GM21737 (cell line): Measurements from ENCODE around the gene TBC1D25.

Source experiments
- ATAC-seq: cut with Tn5 transposase; IDR thresholded peaks from one replicate; pipeline ENCODE4 v1.9.1; 2021; ENCODE audit warnings: mild to moderate bottlenecking, moderate library complexity; ENCODE audit not compliant: unreplicated experiment

TBC1D25 gene, protein sequence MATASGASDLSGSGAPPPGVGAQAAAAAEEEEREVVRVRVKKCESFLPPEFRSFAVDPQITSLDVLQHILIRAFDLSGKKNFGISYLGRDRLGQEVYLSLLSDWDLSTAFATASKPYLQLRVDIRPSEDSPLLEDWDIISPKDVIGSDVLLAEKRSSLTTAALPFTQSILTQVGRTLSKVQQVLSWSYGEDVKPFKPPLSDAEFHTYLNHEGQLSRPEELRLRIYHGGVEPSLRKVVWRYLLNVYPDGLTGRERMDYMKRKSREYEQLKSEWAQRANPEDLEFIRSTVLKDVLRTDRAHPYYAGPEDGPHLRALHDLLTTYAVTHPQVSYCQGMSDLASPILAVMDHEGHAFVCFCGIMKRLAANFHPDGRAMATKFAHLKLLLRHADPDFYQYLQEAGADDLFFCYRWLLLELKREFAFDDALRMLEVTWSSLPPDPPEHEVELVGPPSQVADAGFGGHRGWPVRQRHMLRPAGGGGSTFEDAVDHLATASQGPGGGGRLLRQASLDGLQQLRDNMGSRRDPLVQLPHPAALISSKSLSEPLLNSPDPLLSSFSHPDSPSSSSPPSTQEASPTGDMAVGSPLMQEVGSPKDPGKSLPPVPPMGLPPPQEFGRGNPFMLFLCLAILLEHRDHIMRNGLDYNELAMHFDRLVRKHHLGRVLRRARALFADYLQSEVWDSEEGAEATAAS

DNA sequence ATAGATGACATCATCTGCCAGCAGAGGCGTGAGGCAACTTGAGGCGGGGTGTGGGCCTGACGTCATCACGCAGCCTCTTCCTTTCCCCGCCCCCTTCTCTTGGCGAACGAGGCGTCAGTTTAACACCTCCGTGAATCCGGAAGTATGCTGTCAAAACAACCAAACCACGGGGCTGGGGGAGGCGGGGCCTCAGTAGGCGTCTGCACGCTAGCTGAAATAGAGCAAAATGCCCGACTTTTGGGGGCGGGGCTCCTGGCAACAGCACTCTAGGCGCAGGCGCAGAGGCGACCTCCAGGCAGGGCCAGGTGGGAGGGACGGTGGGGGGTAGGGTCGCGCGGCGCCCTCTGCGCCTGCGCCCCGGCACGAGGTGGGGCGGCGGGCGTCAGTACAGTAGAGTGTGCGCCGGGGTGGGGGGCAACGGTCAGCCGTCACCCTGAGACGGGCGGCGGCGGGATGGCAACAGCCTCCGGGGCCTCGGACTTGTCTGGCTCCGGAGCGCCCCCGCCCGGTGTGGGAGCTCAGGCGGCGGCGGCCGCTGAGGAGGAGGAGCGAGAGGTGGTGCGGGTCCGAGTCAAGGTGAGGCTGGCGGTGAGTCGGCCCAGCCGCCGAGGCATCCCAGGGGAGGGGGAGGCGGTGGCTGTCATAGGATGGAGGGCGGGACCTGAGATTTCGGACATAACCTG is at the start of gene TBC1D25:
Gene TBC1D25 (plus strand): TSS at position 370 of the 683 bp plus-strand sequence. CDS start 84 bp downstream, at position 454.
- peak; percentile 80 for ATAC-seq

DNA sequence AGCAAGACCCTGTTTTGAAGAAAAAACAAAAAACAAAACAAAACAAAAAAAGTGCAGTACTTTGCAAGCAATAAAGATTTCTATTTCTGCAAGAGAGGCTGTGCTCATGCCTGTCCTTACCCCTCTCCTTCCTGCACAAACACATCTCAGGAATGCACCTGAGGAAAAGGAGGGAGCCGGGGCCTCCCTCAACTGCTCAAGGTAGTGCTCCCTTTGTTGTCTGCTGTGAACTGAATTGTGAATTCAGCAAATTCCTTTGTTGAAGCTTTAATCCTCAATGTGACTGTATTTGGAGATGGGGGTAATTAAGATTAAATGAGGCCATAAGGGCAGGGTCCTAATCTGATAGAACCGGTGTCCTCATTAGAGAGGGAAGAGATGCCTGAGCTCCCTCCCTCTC is 49.6 kb upstream of the TBC1D25 start:
- no peak for ATAC-seq

- ATAC-seq, result no peak
Measured at GRCh38 chrX:48490661-48491060, 48.9 kb upstream of the TBC1D25 start.

DNA sequence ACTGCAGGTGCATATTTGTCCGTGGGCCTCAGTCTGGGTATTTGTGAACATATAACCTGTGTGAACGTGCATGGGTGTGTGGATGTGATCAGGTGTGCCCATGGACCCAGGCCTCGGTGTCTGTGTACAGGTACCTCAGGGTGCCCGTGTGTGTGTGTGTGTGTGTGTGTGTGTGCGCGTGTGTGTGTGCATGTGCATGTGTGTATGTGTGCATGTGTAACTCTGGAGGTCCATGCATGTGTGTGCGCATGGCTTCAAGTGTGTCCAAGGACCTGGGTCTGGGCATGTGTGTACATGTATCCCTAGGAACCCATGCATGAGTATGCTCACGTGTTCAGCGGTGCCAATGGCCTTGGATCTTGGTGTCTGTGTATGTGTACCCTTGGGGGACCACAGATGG is 47.7 kb upstream of the TBC1D25 start:
- ATAC-seq, result no peak

DNA sequence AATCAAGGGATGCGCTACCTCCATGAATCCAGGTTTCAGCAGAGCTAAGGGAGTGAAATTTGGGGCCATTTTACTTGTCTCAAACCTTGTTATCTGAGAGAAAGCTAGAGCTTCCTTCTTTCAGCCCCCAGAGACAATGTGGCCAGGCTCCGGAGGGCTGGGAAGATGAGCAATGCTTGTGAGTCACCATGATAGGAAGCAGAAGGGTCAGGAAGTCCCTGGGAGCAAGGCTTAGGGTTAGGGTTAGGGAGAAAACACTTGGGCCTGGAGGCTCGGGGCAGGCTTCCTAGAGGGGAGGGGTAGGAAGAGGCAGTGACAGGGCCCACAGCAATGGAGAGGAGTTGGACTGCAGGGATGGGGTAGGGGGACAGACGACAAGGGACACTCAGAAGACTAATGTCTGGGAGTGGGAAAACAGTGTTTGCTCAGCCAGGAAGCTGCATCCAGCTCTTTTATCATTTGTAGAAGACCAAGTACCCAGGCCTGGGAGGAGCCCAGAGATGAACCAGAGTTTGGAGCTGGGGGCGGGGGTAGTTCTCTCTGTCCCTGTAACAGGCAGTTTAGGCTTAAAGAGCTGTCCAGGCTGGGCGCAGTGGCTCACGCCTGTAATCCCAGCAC is 47.1 kb upstream of the TBC1D25 start:
- no peak for ATAC-seq

GRCh38 chrX:48493890-48494364 is 45.6 kb upstream of the TBC1D25 start:
- ATAC-seq, result no peak

DNA sequence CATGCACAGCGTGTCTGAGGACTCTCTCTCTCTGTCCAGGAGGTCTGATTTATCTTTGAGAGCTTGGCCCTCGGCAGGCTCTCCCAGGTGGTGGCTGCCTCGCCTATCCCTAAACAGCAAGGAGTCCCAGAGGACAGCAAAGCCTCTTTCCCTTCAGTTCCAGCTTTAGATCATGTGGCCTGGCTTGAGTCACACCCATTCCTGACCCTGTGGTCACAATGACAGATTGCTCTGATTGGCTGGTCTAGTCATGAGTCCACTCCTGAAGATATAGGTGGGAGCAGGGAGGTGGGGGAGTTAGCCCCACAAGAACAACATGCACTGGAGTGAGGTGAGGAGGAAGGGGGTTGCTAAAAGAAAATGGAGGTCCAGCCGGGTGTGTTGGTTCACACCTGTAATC is 42.9 kb upstream of the TBC1D25 start:
- ATAC-seq, result no peak

GRCh38 chrX:48497871-48498270 is 41.6 kb upstream of the TBC1D25 start:
- no peak for ATAC-seq

DNA sequence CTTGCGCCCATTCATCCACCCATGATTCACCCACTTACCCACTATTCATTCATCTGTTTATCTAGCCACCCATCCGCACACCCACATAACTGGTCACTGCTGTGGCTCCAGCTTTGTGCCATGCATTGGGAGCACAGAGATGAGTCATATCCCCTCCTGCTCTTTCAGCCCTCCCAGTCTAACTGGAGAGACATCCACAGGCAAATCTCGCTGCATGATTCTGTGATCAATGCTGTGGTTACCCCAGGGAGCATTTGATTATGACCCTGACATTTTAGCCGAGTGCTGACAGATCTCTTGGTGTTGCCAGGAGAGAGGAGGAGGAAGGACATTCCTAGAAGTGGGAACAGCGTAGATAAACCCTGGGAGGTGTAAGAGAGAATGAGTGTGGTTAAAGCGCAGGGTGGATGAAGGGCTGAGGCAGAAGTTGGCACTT is 41.1 kb upstream of the TBC1D25 start:
- ATAC-seq, result no peak

GRCh38 chrX:48504261-48504660 is 35.3 kb upstream of the TBC1D25 start:
- no peak for ATAC-seq

DNA sequence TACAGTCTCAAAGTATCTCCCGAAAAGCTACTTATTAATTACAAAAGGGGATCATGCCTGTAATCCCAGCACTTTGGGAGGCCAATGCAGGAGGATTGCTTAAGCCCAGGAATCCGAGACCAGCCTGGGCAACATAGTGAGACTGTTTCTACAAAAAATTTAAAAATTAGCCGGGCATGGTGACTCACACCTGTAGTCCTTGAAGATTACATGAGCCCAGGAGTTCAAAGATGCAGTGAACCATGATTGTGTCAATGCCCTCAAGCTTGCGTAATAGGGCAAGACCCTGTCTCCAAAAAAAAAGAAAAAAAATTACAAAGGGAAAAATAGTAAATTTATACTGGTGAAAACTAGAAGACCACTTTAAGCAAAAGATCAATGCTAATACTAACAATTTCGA is 34.0 kb upstream of the TBC1D25 start:
- no peak for ATAC-seq

GRCh38 chrX:48507246-48507645 is 32.3 kb upstream of the TBC1D25 start:
- no peak for ATAC-seq

GRCh38 chrX:48508400-48509244 is 30.9 kb upstream of the TBC1D25 start, which contains the start of gene PORCN:
TSS of gene PORCN (plus strand) at chrX:48508992. CDS start at chrX:48509821, 829 bp downstream.
- ATAC-seq, result peak; percentile 73

DNA sequence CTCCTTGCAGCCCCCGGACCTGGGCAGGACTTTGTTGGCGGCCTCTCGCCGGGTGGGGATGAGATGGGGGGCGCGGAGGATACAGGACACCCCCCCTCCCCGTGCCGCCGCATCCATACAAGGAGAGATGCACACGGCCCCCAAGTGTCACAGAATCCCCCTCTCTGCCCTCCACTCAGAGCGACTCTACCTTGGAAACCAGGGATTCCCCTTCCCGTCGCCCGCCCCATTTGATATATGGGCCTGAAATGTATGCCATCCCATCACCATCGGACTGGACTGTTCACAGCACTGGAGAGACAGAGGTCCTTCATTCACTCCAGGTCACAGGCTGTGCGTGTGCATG is 30.3 kb upstream of the TBC1D25 start:
- no peak for ATAC-seq

DNA sequence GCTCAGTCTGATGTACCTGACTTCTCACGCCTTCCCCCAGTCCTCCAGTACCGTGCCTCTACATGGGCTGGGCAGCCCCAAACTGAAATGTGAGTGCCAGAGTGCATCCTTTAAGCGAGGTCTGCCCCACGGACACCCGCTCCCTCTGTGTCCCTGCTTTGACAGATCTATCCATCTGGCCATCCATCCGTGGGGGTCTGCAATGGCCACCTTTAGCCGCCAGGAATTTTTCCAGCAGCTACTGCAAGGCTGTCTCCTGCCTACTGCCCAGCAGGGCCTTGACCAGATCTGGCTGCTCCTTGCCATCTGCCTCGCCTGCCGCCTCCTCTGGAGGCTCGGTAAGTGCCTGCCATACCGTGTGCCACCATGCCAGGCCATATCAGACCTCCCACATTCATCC is 29.9 kb upstream of the TBC1D25 start:
- no peak for ATAC-seq

GRCh38 chrX:48511560-48511959 is 28.0 kb upstream of the TBC1D25 start:
- no peak for ATAC-seq

DNA sequence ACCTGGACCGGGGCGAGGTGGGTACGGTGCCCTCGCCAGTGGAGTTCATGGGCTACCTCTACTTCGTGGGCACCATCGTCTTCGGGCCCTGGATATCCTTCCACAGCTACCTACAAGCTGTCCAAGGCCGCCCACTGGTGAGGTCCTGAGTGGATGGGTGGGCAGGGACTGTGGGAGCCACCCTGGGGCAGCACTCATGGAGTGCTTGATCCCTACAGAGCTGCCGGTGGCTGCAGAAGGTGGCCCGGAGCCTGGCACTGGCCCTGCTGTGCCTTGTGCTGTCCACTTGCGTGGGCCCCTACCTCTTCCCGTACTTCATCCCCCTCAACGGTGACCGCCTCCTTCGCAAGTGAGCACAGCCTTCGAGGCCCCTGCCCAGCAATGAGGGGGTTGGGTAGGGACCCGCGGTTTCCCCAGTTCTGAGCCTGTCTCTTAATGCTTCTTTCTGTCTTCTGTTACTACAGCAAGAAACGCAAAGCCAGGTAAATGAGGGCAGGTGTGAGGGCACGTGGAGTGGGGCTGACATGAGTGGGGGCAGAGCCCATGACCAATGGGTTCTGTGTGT is 27.1 kb upstream of the TBC1D25 start:
- no peak for ATAC-seq

DNA sequence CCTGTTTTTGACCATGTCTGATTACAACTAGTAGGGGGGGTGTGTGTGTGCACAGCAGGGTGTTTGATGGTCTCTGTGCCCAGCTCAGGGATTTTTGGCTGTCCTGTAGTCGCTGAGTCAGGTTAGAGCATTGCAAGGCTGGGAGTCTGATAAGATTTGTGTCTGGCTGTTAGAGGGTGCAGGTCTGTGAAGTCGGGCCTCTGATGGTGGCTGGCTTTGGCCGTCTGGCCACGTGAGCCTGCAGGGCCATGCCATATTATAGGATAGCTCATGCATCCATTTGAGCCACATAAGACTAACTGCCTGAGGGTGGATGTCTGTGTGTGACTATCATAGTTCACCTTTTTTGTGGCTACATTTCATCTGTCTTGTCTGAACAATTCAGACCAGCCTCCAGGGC is 25.8 kb upstream of the TBC1D25 start:
- ATAC-seq, result no peak

DNA sequence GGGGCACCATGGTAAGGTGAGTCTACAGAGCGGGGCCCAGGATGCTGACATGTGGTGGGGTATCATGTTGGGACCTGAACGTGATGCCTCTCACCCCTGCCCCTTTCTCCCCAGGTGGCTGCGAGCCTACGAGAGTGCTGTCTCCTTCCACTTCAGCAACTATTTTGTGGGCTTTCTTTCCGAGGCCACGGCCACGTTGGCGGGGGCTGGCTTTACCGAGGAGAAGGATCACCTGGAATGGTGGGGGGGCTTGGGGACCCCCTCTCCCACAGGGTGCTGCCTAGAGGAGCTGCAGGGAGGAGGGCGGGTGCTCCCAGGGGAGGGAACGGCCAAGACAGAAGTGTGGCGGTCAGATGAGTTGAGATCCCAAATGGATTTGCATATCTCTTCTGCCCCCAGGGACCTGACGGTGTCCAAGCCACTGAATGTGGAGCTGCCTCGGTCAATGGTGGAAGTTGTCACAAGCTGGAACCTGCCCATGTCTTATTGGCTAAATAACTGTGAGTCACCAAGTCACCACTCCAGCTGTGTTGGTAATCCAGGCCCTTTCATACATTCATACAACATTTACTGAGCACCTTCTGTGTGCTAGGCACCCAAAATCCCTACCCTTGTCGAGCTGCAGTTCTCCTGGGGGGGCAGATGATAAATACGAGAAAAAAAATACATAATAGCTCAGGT is 25.2 kb upstream of the TBC1D25 start:
- no peak for ATAC-seq
